Activated naive CD4-positive, alpha-beta T cell treated with anti-CD3 and anti-CD28 coated beads, Interleukin-2, amount 50 U/mL, for 24 hours (primary cell): ENCODE measurements around the gene ARL4D.
"Not testable (repeated sequence)": the region's sequence is repeated elsewhere in the genome, so short reads cannot be mapped to it uniquely, and the experiment has no call there.

Source experiments
- H3K27ac Mint-ChIP-seq: one replicate; pipeline ENCODE4 v1.8.0; 2021; ENCODE audit warnings: mild to moderate bottlenecking, mixed read lengths
- H3K27me3 Mint-ChIP-seq: one replicate; pipeline ENCODE4 v1.8.0; 2021; ENCODE audit warnings: mixed read lengths
- H3K36me3 Mint-ChIP-seq: one replicate; pipeline ENCODE4 v1.8.0; 2021; ENCODE audit warnings: mixed read lengths
- H3K4me1 Mint-ChIP-seq: one replicate; pipeline ENCODE4 v1.8.0; 2021; ENCODE audit warnings: mixed read lengths
- H3K4me3 Mint-ChIP-seq: one replicate; pipeline ENCODE4 v1.8.0; 2021; ENCODE audit warnings: mild to moderate bottlenecking, mixed read lengths
- H3K9me3 Mint-ChIP-seq: one replicate; pipeline ENCODE4 v1.8.0; 2021; ENCODE audit warnings: mixed read lengths

The ARL4D gene

GRCh38 chr17:43365356-43365755 is 33.4 kb upstream of the ARL4D start:
- H3K27me3 Mint-ChIP-seq: no peaks in the 10 kb centered on the region
- no peaks in the 10 kb centered on the region for H3K9me3 Mint-ChIP-seq
- H3K4me3 Mint-ChIP-seq: no peak overlapping the region
- peak overlapping the region; percentile 63 for H3K27ac Mint-ChIP-seq
- no peaks in the 10 kb centered on the region for H3K36me3 Mint-ChIP-seq
- H3K4me1 Mint-ChIP-seq: peaks cover 53% of the 10 kb centered on the region

GRCh38 chr17:43365921-43366320 is 32.9 kb upstream of the ARL4D start:
- H3K27me3 Mint-ChIP-seq, H3K27ac Mint-ChIP-seq, H3K4me3 Mint-ChIP-seq, H3K9me3 Mint-ChIP-seq, H3K36me3 Mint-ChIP-seq: not testable (repeated sequence)
- peaks cover 51% of the 10 kb centered on the region for H3K4me1 Mint-ChIP-seq

- Mint-ChIP-seq H3K9me3 (no peaks in the 10 kb centered on the region), H3K36me3 (no peaks in the 10 kb centered on the region), H3K27me3 (no peaks in the 10 kb centered on the region), H3K4me1 (peaks cover 57% of the 10 kb centered on the region), H3K4me3 (peak overlapping the region; percentile 86), H3K27ac (peak overlapping the region; percentile 100)
These were observed 31.7 kb upstream of the ARL4D start for GRCh38 chr17:43366891-43367736.

GRCh38 chr17:43367737-43368242 is 31.0 kb upstream of the ARL4D start:
- Mint-ChIP-seq H3K4me1 (peaks cover 61% of the 10 kb centered on the region), H3K27me3 (no peaks in the 10 kb centered on the region)

GRCh38 chr17:43368740-43369506 is 29.9 kb upstream of the ARL4D start:
- peaks cover 55% of the 10 kb centered on the region for H3K4me1 Mint-ChIP-seq
- no peaks in the 10 kb centered on the region for H3K27me3 Mint-ChIP-seq
- no peaks in the 10 kb centered on the region for H3K36me3 Mint-ChIP-seq

More at GRCh38 chr17:43367737-43368242, 31.0 kb upstream of the ARL4D start:
- Mint-ChIP-seq H3K36me3 (no peaks in the 10 kb centered on the region), H3K9me3 (no peaks in the 10 kb centered on the region), H3K4me3 (peak overlapping the region; percentile 86), H3K27ac (peak overlapping the region; percentile 100)

GRCh38 chr17:43369986-43370385 is 28.8 kb upstream of the ARL4D start:
- Mint-ChIP-seq H3K4me1 (peaks cover 53% of the 10 kb centered on the region), H3K27me3 (no peaks in the 10 kb centered on the region), H3K27ac (peak overlapping the region; percentile 100), H3K4me3 (peak overlapping the region; percentile 86), H3K9me3 (no peaks in the 10 kb centered on the region), H3K36me3 (no peaks in the 10 kb centered on the region)

More at GRCh38 chr17:43368740-43369506, 29.9 kb upstream of the ARL4D start:
- H3K4me3 Mint-ChIP-seq: peak overlapping the region; percentile 86
- H3K27ac Mint-ChIP-seq: peak overlapping the region; percentile 100
- no peaks in the 10 kb centered on the region for H3K9me3 Mint-ChIP-seq

- Mint-ChIP-seq H3K27me3 (no peaks in the 10 kb centered on the region), H3K9me3 (no peaks in the 10 kb centered on the region), H3K36me3 (no peaks in the 10 kb centered on the region), H3K27ac (no peak overlapping the region), H3K4me1 (peaks cover 43% of the 10 kb centered on the region), H3K4me3 (no peak overlapping the region)
These were observed 27.5 kb upstream of the ARL4D start for GRCh38 chr17:43371227-43371821.

GRCh38 chr17:43372273-43372911 is 26.4 kb upstream of the ARL4D start:
- Mint-ChIP-seq H3K27ac (peak overlapping the region; percentile 38), H3K36me3 (no peaks in the 10 kb centered on the region), H3K27me3 (no peaks in the 10 kb centered on the region), H3K4me1 (peaks cover 34% of the 10 kb centered on the region), H3K9me3 (no peaks in the 10 kb centered on the region), H3K4me3 (no peak overlapping the region)

GRCh38 chr17:43373356-43373755 is 25.4 kb upstream of the ARL4D start:
- H3K4me3 Mint-ChIP-seq: no peak overlapping the region
- no peaks in the 10 kb centered on the region for H3K27me3 Mint-ChIP-seq
- no peaks in the 10 kb centered on the region for H3K9me3 Mint-ChIP-seq
- H3K36me3 Mint-ChIP-seq: no peaks in the 10 kb centered on the region
- H3K27ac Mint-ChIP-seq: no peak overlapping the region
- peaks cover 27% of the 10 kb centered on the region for H3K4me1 Mint-ChIP-seq

GRCh38 chr17:43375915-43376314 is 22.9 kb upstream of the ARL4D start:
- peaks cover 13% of the 10 kb centered on the region for H3K4me1 Mint-ChIP-seq
- not testable (repeated sequence) for H3K4me3 Mint-ChIP-seq, H3K36me3 Mint-ChIP-seq, H3K9me3 Mint-ChIP-seq, H3K27ac Mint-ChIP-seq, H3K27me3 Mint-ChIP-seq

GRCh38 chr17:43377056-43377810 is 21.6 kb upstream of the ARL4D start:
- peaks cover 2% of the 10 kb centered on the region for H3K36me3 Mint-ChIP-seq
- no peak overlapping the region for H3K27ac Mint-ChIP-seq
- H3K4me3 Mint-ChIP-seq: no peak overlapping the region
- H3K4me1 Mint-ChIP-seq: peaks cover 4% of the 10 kb centered on the region
- no peaks in the 10 kb centered on the region for H3K9me3 Mint-ChIP-seq
- H3K27me3 Mint-ChIP-seq: no peaks in the 10 kb centered on the region

GRCh38 chr17:43378766-43379165 is 20.0 kb upstream of the ARL4D start:
- no peaks in the 10 kb centered on the region for H3K27me3 Mint-ChIP-seq
- H3K4me3 Mint-ChIP-seq: no peak overlapping the region
- peaks cover 2% of the 10 kb centered on the region for H3K36me3 Mint-ChIP-seq
- H3K9me3 Mint-ChIP-seq: no peaks in the 10 kb centered on the region
- no peak overlapping the region for H3K27ac Mint-ChIP-seq
- H3K4me1 Mint-ChIP-seq: no peaks in the 10 kb centered on the region

GRCh38 chr17:43380307-43380706 is 18.5 kb upstream of the ARL4D start:
- no peaks in the 10 kb centered on the region for H3K9me3 Mint-ChIP-seq
- no peaks in the 10 kb centered on the region for H3K4me1 Mint-ChIP-seq
- H3K27ac Mint-ChIP-seq: no peak overlapping the region
- H3K27me3 Mint-ChIP-seq: no peaks in the 10 kb centered on the region
- peaks cover 2% of the 10 kb centered on the region for H3K36me3 Mint-ChIP-seq
- H3K4me3 Mint-ChIP-seq: no peak overlapping the region

GRCh38 chr17:43381204-43381603 is 17.6 kb upstream of the ARL4D start:
- Mint-ChIP-seq H3K36me3 (peaks cover 2% of the 10 kb centered on the region), H3K4me1 (peaks cover 5% of the 10 kb centered on the region), H3K4me3 (no peak overlapping the region), H3K27me3 (no peaks in the 10 kb centered on the region), H3K9me3 (no peaks in the 10 kb centered on the region), H3K27ac (no peak overlapping the region)

GRCh38 chr17:43381621-43382020 is 17.2 kb upstream of the ARL4D start:
- H3K4me3 Mint-ChIP-seq: no peak overlapping the region
- H3K9me3 Mint-ChIP-seq: no peaks in the 10 kb centered on the region
- no peak overlapping the region for H3K27ac Mint-ChIP-seq
- H3K27me3 Mint-ChIP-seq: no peaks in the 10 kb centered on the region
- H3K4me1 Mint-ChIP-seq: peaks cover 6% of the 10 kb centered on the region
- peaks cover 2% of the 10 kb centered on the region for H3K36me3 Mint-ChIP-seq
